ENCODE results near the gene NLGN2. TPM values are rescaled to one million over a fixed set of nuclear protein-coding genes. Genes with fewer than 3 reads are reported as not detected.

Gene NLGN2
- total RNA-seq, 1 donor from 2014 or later = 6.5 TPM

GRCh38 chr17:7428557-7428956 lies 20.9 kb downstream of the NLGN2 start, which contains the start of gene SPEM3:
Gene SPEM3, plus strand, starts transcription at chr17:7428857. Its CDS starts 46 bp downstream, at chr17:7428903.
- intact Hi-C loops (cut with micrococcal nuclease) = no loop called here

GRCh38 chr17:7429722-7430121 lies 22.1 kb downstream of the NLGN2 start:
- DNase-seq = no peak
- ATAC-seq = no peak
- intact Hi-C loops (cut with micrococcal nuclease) = no loop called here

More at GRCh38 chr17:7428557-7428956, 20.9 kb downstream of the NLGN2 start, which contains the start of gene SPEM3:
- ATAC-seq (no peak), DNase-seq (no peak)

- DNase-seq (no peak), ATAC-seq (no peak)
- intact Hi-C loops (cut with micrococcal nuclease) = no loop called here
Observed at GRCh38 chr17:7431231-7431630, 23.6 kb downstream of the NLGN2 start.

- intact Hi-C loops (cut with micrococcal nuclease) = no loop called here
- DNase-seq (no peak), ATAC-seq (no peak)
Observed at GRCh38 chr17:7432296-7432695, 24.7 kb downstream of the NLGN2 start.

- peak; percentile 62 for DNase-seq
- intact Hi-C loops (cut with micrococcal nuclease) = no loop called here
- ATAC-seq = peak; percentile 4
Observed at GRCh38 chr17:7435676-7436555, 28.3 kb downstream of the NLGN2 start.

- DNase-seq (peak; percentile 92), ATAC-seq (peak; percentile 80)
- intact Hi-C loops (cut with micrococcal nuclease) = no loop called here
Observed at GRCh38 chr17:7436556-7437368, 29.1 kb downstream of the NLGN2 start.

GRCh38 chr17:7437369-7437863 lies 29.8 kb downstream of the NLGN2 start:
- intact Hi-C loops (cut with micrococcal nuclease) = no loop called here
- DNase-seq (no peak), ATAC-seq (peak; percentile 0)

- intact Hi-C loops (cut with micrococcal nuclease) = no loop called here
- ATAC-seq (peak; percentile 20), DNase-seq (peak; percentile 87)
Observed at GRCh38 chr17:7437950-7438614, 30.4 kb downstream of the NLGN2 start.

- intact Hi-C loops (cut with micrococcal nuclease) = no loop called here
- no peak for ATAC-seq
- DNase-seq = no peak
Observed at GRCh38 chr17:7438656-7439460, 31.2 kb downstream of the NLGN2 start.

- DNase-seq (no peak), ATAC-seq (no peak)
- intact Hi-C loops (cut with micrococcal nuclease) = no loop called here
Observed at GRCh38 chr17:7439462-7440112, 31.9 kb downstream of the NLGN2 start, which contains the start of gene FGF11. Gene FGF11, plus strand, starts transcription at chr17:7439512. Its CDS starts 109 bp downstream, at chr17:7439621.

GRCh38 chr17:7440113-7440833 lies 32.6 kb downstream of the NLGN2 start:
- ATAC-seq (peak; percentile 14), DNase-seq (peak; percentile 84)
- intact Hi-C loops (cut with micrococcal nuclease) = no loop called here

GRCh38 chr17:7440834-7441195 lies 33.2 kb downstream of the NLGN2 start:
- intact Hi-C loops (cut with micrococcal nuclease) = no loop called here
- peak; percentile 6 for ATAC-seq
- peak; percentile 77 for DNase-seq

GRCh38 chr17:7441266-7441665 lies 33.6 kb downstream of the NLGN2 start:
- intact Hi-C loops (cut with micrococcal nuclease) = no loop called here
- DNase-seq (no peak), ATAC-seq (no peak)

- intact Hi-C loops (cut with micrococcal nuclease) = no loop called here
- DNase-seq = no peak
Observed at GRCh38 chr17:7442142-7442541, 34.5 kb downstream of the NLGN2 start.

GRCh38 chr17:7443499-7444485 lies 36.1 kb downstream of the NLGN2 start:
- DNase-seq = no peak
- no peak for ATAC-seq
- intact Hi-C loops (cut with micrococcal nuclease) = no loop called here

More at GRCh38 chr17:7442142-7442541, 34.5 kb downstream of the NLGN2 start:
- no peak for ATAC-seq

Measured in left ventricle myocardium superior (tissue), 1 donor.